ENCODE measurements around the gene MTCH1.
"Not testable (repeated sequence)": the region's sequence is repeated elsewhere in the genome, so short reads cannot be mapped to it uniquely, and the experiment has no call there.

The MTCH1 gene

GRCh38 chr6:37004044-37004980, 18.3 kb upstream of the MTCH1 start:
- TF ChIP-seq, protein P1, sequence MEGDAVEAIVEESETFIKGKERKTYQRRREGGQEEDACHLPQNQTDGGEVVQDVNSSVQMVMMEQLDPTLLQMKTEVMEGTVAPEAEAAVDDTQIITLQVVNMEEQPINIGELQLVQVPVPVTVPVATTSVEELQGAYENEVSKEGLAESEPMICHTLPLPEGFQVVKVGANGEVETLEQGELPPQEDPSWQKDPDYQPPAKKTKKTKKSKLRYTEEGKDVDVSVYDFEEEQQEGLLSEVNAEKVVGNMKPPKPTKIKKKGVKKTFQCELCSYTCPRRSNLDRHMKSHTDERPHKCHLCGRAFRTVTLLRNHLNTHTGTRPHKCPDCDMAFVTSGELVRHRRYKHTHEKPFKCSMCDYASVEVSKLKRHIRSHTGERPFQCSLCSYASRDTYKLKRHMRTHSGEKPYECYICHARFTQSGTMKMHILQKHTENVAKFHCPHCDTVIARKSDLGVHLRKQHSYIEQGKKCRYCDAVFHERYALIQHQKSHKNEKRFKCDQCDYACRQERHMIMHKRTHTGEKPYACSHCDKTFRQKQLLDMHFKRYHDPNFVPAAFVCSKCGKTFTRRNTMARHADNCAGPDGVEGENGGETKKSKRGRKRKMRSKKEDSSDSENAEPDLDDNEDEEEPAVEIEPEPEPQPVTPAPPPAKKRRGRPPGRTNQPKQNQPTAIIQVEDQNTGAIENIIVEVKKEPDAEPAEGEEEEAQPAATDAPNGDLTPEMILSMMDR (conservative IDR thresholded peaks at IDR 0.05; ENCODE audit: low read depth, low read length), result no peak
- H3K4me3 ChIP-seq (ENCODE audit: low read depth, low read length), result no peak overlapping the region
- DNase-seq (ENCODE audit: low read depth), result no peak

- no peak for DNase-seq (ENCODE audit: low read depth)
- TF ChIP-seq, protein P1 (conservative IDR thresholded peaks at IDR 0.05; ENCODE audit: low read depth, low read length), result no peak
- H3K4me3 ChIP-seq (ENCODE audit: low read depth, low read length), result no peak overlapping the region
These were observed 13.7 kb upstream of the MTCH1 start for GRCh38 chr6:36999751-37000125.

DNA sequence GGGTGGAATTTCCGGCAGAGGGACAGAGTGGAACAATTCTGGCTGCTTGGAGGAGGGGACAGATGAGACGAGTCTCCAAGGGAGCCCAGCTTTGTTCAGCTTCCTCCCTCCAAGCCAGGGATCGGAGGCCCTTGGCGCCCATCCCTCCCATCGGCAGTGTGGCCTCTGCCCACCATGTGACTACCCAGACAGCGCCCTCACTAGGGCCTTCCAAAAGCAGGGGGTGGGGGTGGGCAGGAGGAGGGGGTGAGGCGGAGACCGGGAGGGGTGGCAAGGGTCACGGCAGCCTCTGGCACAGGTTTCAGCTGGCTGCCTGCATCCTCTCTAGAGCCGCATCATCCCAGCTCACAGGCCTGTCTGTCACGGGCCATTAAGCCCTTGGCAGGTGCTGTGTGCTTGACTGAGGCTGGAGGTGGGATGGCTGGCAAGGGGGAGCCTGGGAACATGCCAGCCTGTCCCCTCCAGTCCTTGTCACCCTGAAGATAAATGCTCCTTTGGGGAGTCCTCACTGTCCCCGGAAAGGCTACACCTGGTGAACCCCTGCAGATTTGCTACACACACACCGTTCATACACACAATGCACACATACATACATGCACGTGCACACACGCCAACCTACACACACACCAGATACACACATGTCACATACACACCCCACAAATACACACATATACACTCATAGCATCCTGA, 13.2 kb upstream of the MTCH1 start:
- H3K4me3 ChIP-seq (ENCODE audit: low read depth, low read length), result no peak overlapping the region
- DNase-seq (ENCODE audit: low read depth), result no peak
- TF ChIP-seq, protein P1 (conservative IDR thresholded peaks at IDR 0.05; ENCODE audit: low read depth, low read length), result no peak

DNA sequence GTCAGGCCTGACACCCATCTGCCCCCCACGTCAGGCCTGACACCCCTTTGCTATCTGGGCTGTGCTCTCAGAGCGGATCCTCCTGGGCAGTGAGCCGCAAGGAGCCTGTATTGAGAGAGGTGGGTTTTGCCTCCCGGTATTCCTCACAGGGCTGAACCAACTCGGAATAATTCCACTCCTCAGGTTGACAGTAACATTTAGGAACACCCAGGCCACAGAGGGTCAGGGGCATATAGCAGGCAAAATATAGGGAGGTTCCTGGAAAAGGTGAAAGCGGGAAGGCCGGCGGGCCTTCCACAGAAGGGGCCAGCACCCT, 12.7 kb upstream of the MTCH1 start:
- H3K4me3 ChIP-seq (ENCODE audit: low read depth, low read length), result no peak overlapping the region
- no peak for DNase-seq (ENCODE audit: low read depth)
- TF ChIP-seq, protein P1 (conservative IDR thresholded peaks at IDR 0.05; ENCODE audit: low read depth, low read length), result no peak

DNA sequence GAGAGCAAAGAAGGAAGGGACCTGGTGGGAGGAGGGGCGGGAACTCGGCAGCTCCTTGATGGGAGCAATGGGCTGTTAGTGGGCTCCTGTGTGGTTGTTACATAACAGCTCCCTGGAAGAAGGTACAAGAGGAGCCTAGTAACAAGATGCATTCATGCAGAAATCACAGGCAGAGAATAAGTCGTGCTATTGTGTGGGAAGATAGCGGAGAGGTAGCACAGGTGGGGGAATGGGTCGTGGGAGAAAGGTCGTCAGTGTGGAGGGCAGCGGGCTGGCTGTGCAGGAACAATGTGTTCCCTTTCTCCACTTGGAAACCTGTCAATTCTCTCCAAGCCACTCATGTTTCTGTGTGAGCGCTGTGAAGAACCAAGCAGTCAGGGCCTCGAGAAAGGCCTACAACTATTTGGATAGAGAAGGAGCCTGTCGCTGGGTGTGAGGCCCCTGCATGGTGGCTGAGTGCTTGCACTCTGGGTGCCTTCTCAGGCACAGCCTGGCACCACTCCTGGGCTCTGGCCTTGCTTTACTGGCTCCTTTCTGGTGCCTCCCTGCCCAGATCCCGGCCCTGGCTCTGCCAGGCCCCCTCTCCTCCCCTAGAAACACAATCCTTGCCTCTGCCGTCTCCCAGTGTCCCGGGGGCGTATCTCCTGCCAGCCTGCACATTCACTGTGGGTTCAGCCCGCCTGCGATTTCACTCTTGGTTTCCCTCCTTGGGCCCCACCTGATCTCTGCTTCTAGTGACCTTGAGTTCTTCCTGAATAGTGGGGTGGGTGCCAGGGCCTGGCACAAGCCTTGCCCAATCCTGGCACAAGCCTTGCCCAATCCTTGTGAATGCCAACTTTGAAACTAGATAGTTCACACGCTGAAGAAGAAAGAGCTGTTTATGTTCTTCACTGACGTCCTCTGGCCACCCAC, 12.1 kb upstream of the MTCH1 start:
- DNase-seq (ENCODE audit: low read depth), result no peak
- no peak overlapping the region for H3K4me3 ChIP-seq (ENCODE audit: low read depth, low read length)
- TF ChIP-seq, protein P1 (conservative IDR thresholded peaks at IDR 0.05; ENCODE audit: low read depth, low read length), result no peak

DNA sequence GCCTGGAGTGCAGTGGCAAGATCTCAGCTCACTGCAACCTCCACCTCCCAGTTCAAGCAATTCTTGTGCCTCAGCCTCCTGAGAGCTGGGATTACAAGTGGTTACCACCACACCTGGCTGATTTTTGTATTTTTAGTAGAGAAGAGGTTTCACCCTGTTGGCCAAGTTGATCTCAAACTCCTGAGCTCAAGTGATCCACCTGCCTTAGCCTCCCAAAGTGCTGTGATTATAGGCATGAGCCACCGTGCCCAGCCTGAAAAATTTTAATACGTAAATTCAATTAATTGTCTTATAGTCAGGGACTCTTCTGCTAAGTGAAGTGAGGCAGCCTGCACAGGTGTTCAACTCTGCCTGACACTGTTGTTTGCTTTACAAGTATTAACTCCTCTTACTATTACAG, 4.4 kb upstream of the MTCH1 start:
- H3K4me3 ChIP-seq (ENCODE audit: low read depth, low read length); DNase-seq (ENCODE audit: low read depth): not testable (repeated sequence)

DNA sequence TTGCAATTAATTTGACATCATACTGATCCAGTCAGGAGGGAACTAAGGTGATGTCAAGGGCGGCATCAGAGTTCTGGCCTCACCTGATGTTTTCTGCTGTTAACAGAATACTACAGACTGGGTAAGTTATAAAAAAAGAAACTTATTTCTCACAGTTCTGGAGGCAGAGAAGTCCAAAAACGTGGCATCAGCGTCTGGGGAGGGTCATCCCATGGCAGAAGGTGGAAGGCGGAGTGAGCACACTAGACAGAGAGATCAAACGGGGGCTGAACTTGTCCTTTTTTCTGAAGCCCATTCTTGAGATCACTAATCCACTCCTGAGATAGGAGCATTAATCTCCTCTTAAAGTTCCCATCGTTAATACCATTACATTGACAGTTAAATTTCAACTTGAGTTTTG, 3.3 kb upstream of the MTCH1 start:
- H3K4me3 ChIP-seq (ENCODE audit: low read depth, low read length), result no peak overlapping the region
- TF ChIP-seq, protein P1 (conservative IDR thresholded peaks at IDR 0.05; ENCODE audit: low read depth, low read length), result no peak
- DNase-seq (ENCODE audit: low read depth), result no peak

Data from choroid plexus epithelial cell (primary cell).